CD4-positive, alpha-beta T cell treated with Interleukin-15 for 1 hour (primary cell): ENCODE data around the gene PRODH2.
"Not testable (repeated sequence)": the region's sequence is repeated elsewhere in the genome, so short reads cannot be mapped to it uniquely, and the experiment has no call there.

Experiments used
- DNase-seq: peaks from one replicate; pipeline ENCODE4 v3.0.0-alpha.2; 2020

The PRODH2 gene

DNA sequence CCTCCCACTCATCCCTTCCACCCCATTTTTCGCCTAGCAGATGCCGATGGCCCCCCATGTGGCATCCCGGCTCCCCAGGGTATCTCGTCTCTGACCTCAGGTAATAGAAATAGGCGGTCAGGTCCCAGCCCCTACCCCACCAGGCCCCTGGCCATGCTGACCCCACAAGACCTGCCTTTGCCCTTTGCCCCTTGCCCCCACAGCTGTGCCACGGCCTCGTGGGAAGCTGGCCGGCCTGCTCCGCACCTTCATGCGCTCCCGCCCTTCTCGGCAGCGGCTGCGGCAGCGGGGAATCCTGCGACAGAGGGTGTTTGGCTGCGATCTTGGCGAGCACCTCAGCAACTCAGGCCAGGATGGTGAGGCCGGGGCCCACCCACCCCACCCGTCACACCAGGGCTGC, 31.9 kb downstream of the PRODH2 start:
- DNase-seq: no peak

GRCh38 chr19:35780058-35780457, 32.6 kb downstream of the PRODH2 start:
- no peak for DNase-seq

DNA sequence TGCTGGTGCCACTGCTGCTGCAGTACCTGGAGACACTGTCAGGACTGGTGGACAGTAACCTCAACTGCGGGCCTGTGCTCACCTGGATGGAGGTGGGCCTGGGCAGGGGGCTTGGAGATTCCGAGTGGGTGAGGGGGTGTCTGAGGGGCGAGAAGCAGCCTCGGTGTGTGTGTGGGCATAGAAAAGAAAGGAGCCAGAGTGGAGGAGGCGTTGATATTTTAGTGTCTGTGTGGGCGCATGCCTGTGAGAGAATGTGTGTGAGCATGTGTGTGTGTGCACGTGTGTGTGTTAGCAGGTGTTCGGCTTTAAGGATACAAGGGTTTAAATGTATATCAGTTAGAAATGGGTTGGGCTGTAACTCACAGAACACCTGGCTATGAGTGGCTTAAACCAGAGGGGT, 33.6 kb downstream of the PRODH2 start:
- no peak for DNase-seq

- no peak for DNase-seq
These were observed 34.7 kb downstream of the PRODH2 start for GRCh38 chr19:35777961-35778360.

- no peak for DNase-seq
These were observed 35.4 kb downstream of the PRODH2 start for GRCh38 chr19:35777086-35777841.

DNA sequence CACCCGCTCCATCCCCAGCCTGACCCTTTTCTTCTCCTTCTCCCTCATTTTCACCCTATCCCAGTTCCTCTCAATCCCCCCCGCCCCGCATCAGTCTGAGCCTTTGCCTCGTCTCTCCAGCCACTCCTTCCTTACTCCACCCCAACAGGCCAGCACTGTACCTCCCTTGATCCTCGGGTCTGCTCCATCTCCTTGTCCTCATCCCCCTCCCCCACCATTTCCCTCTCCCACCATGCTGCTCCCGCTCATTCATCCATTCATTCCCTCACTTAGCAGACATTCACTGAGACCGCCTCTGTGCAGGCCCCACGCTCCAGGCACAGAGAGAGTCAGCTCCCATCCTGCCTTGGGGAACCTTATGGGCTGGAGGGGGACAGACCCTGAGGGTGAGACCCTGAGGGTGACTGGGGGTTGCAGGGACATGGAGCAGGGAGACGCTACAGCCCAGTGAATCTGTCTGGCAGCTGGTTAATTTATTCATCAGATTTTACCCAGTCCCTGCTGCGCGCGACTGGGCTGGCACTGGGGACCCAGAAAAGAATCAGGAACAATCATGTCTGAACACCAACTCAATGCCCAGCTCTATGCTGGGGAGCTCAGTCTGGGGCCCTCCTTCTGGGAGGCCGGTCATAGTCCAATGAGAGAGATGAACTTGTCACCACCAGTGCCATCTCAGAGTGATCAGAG, 36.4 kb downstream of the PRODH2 start:
- DNase-seq: no peak

GRCh38 chr19:35775298-35776101, 37.1 kb downstream of the PRODH2 start, which contains the start of gene ARHGAP33:
Gene ARHGAP33 (plus strand): TSS chr19:35775564. CDS start chr19:35775659, 95 bp downstream.
- peak; percentile 98 for DNase-seq

DNA sequence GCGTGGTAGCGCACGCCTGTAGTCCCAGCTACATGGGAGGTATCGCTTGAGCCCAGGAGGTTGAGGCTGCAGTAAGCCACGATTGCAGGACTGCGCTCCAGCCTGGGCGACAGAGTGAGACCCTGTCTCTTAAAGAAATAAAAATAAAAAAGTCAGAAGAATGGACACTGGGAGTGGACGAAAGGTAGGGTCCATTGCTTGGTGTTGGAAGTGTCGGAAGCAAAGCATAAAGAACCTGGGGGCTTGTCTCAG, 37.7 kb downstream of the PRODH2 start:
- DNase-seq: no peak

- DNase-seq: no peak
These were observed 38.2 kb downstream of the PRODH2 start for GRCh38 chr19:35774274-35775045.

DNA sequence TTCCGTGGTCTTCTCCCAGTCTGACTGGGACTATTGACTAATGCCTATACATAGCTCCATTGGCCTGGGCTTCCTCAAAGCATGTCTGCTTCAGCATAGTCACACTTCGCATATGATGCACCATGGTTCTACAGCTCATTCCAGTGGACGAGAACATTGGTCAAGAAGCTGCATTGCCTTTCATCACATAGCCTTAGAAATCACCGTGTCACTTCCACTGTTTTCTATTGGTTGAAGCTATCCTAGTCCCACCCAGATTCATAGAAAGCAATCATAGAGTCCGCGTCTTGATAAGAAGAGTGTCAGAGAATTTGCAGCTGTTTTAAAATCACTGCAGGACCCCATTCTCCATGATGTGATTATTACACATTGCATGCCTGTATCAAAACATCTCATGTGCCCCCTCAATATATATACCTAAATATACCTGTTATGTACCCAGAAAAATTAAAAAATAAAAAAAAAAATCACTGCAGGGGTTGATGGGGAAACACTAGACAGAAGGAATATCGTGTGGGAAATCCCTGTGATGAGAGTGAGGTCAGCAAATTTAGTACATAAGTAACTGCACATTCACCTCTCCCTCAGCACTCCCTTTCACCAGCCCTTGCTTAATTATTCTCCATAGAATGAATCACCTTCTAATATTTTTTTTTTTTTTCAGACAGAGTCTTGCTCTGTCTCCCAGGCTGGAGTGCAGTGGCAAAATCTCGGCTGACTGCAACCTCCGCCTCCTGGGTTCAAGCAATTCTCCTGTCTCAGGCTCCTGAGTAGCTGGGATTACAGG, 39.4 kb downstream of the PRODH2 start:
- DNase-seq: no peak

- DNase-seq: not testable (repeated sequence)
These were observed 40.3 kb downstream of the PRODH2 start for GRCh38 chr19:35772362-35772761.

GRCh38 chr19:35768082-35768421, 44.6 kb downstream of the PRODH2 start:
- DNase-seq: no peak

DNA sequence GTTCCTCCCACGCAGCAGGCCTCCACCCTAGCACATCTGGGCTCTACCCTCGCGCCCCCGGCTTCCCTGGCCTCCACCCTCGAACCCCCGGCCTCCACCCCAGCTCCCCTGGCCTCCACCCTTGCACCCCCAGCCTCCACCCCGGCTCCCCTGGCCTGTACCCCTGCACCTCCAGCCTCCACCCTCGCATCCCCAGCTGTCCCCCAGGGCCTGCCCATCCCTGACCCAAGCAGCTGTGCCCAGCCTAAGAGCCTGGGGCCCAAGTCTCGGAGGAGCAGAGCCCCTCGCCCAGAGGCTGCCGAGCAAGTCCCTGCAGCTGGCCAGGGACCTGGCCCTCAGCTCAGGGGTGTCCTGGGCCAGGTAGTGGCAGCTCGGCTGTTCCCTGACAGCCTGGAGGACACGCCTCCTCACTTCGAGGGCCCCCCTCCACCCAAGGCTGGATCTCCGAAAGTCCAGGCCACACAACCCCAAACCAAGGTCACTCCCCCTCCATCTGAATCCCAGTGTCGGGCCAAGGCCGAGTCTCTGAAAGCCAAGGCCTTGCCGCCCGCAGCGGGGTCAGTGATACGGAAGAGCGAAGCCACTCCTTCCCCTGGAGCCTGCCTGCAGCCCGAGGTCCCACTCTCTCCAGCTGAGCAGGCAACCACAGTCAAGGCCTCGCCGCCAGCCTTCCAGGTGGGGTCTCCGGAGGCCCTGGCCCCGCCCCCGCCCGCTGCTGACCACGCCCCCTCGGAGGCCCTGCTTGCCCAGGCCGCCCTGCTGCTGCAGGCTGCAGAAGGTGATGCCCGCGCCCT, 45.2 kb downstream of the PRODH2 start:
- no peak for DNase-seq

DNA sequence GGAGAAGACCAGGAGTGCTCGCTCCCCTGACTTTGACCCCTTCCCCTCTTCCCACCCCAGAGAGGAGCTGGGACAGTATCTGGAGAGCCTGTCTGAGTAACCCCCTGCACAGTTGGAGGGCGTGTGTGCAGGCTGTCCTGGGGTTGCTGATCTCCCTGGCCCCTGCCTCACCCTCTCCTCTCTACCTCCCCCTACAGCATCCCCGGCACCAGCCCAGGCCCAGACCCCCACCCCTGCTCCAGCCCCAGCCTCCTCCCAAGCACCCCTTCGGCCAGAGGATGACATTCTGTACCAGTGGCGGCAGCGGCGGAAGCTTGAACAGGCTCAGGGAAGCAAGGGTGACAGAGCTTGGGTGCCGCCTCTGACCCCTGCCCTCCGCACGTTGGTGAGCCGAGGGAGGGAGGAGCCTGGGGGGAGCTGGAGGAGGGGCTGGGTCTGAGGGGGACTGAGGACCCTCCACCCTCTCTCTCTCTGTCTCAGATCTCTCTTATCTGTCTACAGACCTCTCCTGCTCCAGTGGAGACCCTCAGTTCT, 46.0 kb downstream of the PRODH2 start:
- DNase-seq: no peak

GRCh38 chr19:35764432-35765315, 48.0 kb downstream of the PRODH2 start:
- DNase-seq: no peak

DNA sequence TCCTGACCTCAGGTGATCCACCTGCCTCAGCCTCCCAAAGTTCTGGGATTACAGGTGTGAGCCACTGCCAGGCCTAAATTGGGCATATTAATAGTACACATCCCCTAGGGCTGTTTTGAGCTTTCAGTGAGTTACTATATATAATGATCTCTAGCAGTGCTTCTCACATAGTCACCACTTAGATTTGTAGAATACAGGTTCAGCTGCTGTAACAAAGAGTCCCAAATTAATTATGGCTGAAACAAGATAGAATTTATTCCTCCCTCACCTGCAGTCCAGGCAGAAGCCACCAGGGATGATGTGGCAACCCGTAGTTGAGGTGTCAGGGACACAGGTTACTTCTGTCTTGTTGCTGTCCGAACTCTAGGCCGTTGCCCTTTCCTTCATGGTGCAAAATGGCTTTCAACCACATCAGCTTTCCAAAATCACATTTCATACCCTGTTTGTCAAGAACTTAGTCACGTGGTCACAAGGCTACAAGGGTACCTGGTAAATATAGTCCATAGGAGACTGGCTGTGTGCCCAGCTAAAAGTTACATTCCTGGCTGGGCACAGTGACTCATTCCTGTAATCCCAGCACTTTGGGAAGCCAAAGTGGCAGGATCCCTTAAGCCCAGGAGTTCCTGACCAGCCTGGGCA, 51.8 kb downstream of the PRODH2 start:
- DNase-seq: no peak

DNA sequence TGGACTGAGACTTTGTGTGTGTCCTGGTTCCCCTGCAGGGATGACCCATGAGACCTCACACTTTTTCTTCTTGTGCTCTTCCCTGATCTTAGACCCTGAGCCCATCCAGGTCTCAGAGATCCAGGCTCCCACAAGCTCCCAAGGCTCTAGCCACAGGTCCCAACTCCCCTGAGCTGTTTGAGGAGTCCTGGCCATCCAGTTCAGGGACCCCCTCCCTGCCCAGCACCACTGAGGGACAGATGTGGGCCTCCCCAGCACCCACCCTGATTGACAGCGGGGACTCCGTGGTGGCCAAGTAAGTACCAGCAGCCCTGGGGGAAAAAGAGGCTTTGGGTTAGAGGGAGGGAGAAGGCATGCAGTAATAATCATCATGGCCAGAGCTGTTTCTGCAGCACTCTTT, 52.9 kb downstream of the PRODH2 start:
- DNase-seq: no peak

DNA sequence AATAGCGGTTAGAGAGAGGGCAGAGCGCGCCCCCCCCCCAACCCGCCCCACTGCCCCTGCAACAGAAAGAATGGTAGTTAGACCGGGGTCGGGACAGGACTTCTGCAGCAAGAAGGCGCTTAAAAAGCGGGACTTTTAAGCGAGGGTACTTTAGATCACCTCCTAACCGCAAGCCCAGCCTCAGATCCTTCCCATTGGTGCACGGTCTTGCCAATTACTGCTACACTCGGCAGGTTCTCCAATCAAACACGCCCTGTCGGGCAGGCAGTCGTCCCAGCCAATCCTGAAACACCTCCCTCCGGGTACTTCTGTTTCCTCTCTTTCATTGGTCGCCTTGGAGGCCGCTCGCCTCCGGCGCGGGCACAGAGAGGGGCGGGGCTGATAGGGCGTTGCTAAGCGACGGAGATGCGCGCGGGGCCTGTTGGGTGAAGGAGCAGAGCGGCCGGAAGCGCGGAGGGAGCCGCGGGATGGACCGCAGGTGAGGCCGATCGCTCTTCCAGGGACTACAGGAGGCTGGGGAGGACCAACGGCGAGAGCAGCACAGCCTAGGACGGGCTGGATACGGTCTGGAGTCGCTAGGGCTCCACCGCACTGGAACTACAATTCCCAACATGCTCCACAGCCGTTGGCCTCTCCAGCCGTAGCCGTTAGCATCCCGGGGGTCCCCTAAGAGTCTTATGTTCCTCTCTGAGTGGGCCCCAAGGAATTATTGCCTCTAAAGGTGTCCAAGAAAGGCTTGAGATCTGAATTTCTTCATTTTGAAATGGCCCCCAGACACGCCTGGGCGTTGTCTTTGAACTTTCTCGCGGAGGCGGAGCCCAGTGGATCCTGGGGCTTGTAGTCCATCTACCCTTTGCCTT, 54.7 kb downstream of the PRODH2 start, which contains the start of gene PROSER3:
Gene PROSER3 (plus strand): TSS at position 428 of the 860 bp plus-strand sequence. CDS start 40 bp downstream, at position 468.
- peak; percentile 99 for DNase-seq
